ENCODE results near the gene ACSL1.

ACSL1 gene

GRCh38 chr4:184810720-184811119 lies 15.0 kb downstream of the ACSL1 start:
- DNase-seq (ENCODE audit: low read depth), result no peak

DNA sequence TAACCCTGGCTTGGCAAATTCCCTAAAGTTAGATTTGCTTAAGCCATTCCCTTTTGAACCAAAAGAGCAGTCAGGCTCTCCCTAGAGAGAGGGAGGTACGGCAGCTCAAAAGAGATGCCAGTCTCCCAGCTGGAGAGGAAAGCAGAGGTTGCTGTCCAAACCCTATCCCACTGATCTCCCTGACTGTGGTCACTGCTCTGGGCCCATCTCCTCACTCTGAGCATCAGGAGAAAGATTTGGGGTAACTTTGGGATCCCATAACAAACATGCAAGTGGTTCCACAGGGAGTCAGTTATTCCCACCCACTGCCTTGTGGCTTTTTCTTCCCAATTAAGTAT lies 17.1 kb downstream of the ACSL1 start:
- DNase-seq (ENCODE audit: low read depth), result no peak

GRCh38 chr4:184807797-184808712 lies 17.7 kb downstream of the ACSL1 start:
- DNase-seq (ENCODE audit: low read depth), result no peak

- DNase-seq (ENCODE audit: low read depth), result no peak
These were observed 18.5 kb downstream of the ACSL1 start for GRCh38 chr4:184807256-184807655.

GRCh38 chr4:184806711-184807110 lies 19.1 kb downstream of the ACSL1 start:
- DNase-seq (ENCODE audit: low read depth), result no peak

GRCh38 chr4:184806229-184806550 lies 19.6 kb downstream of the ACSL1 start:
- no peak for DNase-seq (ENCODE audit: low read depth)

DNA sequence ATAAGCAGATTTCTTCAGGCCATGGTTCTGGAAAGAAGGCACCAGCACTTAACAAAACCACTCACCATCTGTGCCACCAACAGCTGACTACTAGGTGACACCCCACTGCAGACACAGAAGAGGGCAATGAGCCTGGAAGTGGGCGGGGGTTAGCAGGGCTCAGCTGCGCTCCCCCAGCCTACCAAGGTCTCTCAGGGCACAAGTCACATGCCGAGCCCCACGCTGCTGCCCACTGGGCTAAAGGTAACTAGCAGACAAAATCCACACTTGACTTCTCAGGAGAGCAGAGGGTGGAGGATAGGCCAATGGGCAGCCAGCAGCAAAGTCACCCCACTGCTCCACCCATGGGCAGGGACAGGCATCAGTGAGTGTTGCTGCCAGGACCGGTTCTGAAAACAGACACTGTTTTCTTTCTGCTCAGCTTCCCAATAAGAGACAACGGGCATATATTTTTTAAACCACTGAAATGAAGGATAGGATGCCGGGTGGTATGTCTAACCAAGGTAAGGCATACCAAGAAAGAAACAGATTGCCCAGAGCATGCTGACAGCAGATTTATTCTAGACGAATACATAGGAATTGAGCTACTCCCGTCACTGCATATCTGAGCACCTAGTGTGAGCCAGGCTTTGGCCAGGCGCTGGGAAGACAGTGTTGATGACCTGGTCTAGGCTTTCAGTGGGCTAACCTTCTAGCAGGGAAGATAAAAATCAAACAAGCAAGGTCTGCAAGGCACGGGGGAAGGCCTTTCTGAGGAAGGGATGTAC lies 20.1 kb downstream of the ACSL1 start:
- no peak for DNase-seq (ENCODE audit: low read depth)

DNA sequence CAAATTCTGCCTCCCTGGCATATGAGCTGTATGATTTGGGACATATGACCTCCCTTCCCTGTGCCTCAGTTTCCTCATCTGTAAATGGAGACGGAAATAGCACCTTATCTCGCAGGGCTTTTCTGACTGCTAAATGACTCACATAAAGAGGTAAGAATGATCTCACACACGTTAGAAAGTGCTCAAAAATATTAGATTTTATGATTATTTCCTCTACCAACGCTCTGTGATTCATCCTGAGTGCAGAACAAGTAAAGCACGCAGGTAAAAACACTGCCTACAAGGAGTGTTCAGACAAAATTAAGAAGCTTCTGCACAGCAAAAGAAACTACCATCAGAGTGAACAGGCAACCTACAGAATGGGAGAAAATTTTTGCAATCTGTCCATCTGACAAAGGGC lies 21.1 kb downstream of the ACSL1 start:
- no peak for DNase-seq (ENCODE audit: low read depth)

GRCh38 chr4:184803874-184804273 lies 21.9 kb downstream of the ACSL1 start:
- no peak for DNase-seq (ENCODE audit: low read depth)

- DNase-seq (ENCODE audit: low read depth), result no peak
These were observed 22.6 kb downstream of the ACSL1 start for GRCh38 chr4:184803133-184803532.

- no peak for DNase-seq (ENCODE audit: low read depth)
These were observed 23.1 kb downstream of the ACSL1 start for GRCh38 chr4:184802697-184803015.

DNA sequence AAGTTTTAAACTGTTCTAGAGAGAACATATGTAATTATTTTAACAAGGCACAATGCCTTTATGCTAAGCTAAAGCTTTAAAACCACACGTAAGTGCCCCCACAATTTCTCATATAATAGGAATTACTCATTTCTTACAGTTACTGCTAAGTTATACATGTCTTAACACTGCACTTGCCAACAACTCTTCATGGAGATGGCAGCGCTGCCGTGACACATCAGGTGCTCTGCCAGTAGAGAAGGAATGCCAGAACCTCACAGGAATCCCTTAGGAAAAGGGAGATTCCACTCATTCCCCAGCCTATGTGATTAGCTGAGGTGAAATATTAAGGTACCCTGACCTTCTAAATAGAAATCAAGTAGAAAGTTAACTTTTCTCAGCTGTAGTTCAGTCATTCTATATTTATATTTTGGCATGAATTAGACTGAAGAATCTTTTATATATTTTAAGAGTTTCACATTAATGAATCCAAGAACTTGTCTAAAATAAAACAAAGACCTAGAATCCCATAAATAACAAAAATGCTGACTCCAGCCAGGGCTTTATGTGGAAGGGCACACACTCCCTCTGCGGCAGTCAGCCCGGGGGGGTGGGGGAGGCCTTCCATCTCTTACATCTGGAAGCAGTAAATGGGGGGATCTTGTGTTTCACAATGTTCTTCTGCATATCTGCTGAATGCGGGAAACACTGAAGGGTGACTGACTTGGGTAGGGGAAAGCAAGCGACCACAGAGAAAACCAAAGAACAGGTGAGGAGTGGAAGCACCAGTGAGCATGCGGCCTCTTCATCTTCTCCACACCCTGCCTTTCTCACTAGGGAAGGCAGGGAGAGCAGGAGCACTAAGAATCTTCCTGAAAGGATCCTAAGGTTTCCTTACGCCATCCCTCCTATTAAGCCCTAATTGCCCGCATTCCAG lies 23.7 kb downstream of the ACSL1 start:
- DNase-seq (ENCODE audit: low read depth), result no peak

GRCh38 chr4:184798504-184798903 lies 27.3 kb downstream of the ACSL1 start:
- no peak for DNase-seq (ENCODE audit: low read depth)

DNA sequence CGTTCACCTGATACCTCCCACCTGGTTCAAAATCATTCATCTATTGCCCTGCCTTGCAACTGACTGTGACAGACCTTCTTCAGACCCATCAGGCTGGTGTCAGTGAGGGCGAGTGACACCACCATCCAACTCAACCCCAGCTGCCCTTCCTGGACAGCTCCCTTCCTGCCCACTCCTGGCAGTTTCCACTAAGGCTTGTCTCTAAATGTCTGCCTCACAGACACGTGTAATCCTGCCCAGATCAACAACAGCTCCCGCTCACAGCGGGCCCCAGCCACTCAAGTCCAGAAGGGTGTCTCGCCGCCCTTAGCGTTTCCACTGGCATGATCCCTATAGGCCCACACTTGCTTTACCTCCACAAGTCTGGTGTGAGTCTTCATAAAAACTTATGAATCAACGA lies 28.9 kb downstream of the ACSL1 start:
- DNase-seq (ENCODE audit: low read depth), result no peak

GRCh38 chr4:184795214-184795844 lies 30.4 kb downstream of the ACSL1 start:
- DNase-seq (ENCODE audit: low read depth), result no peak

GRCh38 chr4:184794470-184794869 lies 31.3 kb downstream of the ACSL1 start:
- no peak for DNase-seq (ENCODE audit: low read depth)

- DNase-seq (ENCODE audit: low read depth), result no peak
These were observed 31.9 kb downstream of the ACSL1 start for GRCh38 chr4:184793735-184794355.

DNA sequence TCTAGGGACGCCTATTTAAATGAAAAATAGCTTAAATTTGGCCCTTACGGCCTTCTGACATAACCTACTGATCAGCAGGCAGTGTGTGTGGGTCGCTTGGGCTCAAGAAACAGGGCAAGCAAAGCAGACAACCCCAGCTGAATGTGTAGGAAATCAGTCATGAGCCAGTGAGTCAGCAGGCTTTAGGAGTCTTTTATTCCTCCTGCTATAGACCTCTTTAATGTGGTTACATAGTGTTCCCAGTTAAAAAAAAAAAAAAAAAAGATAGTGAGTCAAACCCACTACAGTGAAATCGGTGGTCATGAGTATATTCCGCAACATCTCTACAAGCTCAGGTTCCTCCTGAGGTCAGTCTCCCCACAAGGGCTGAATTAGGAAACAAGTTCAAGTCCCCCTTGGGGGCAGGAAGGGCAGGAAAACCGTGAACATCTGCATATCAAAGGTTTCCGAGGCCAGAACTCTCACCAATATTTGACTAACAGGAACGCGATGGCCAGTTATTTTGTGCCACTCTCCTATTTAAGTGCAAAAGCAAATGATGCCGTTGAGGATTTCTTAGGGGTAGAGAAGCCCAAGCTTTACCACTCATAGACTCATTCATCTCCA lies 32.7 kb downstream of the ACSL1 start:
- peak; percentile 39 for DNase-seq (ENCODE audit: low read depth)

GRCh38 chr4:184792334-184792733 lies 33.4 kb downstream of the ACSL1 start:
- no peak for DNase-seq (ENCODE audit: low read depth)

DNA sequence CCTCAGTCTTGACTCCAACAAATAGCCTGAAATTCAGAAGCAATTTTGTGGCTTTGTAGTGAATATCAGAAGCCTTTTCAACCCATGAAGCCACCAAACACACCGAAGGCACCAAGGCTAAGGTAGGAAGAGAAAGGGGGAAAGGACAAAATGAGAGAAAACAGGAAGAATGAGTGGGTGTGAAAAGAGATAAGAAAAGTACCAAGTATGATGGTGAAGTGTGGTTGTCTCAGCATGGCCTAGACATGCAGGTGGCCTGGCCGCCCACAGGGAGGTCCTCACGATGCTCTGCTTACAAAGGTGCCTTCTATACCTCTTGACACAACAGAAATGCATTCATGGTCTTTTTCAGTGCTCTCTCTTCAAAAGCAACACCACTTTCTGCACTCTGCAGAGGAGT lies 34.9 kb downstream of the ACSL1 start:
- no peak for DNase-seq (ENCODE audit: low read depth)

- no peak for DNase-seq (ENCODE audit: low read depth)
These were observed 37.8 kb downstream of the ACSL1 start for GRCh38 chr4:184787766-184788503.

Data from activated T-helper 9 cell treated with anti-CD3 and anti-CD28 coated beads, Interleukin-2, amount 50 U/mL, for 16 hours (primary cell).